Gastroesophageal sphincter (tissue), 4 donors: ENCODE data around the gene CMIP. TPM values are rescaled to one million over a fixed set of nuclear protein-coding genes. Genes with fewer than 3 reads are reported as not detected.
A peak's percentile ranks its signal among the peaks of the same experiment; 100 is the strongest.

Experiments used
- ATAC-seq: fragments of 150-250 bp; one replicate; pipeline ENCODE4 v1.9.1; 2016; ENCODE audit warnings: mild to moderate bottlenecking, moderate library complexity
- H3K27ac ChIP-seq, 4 donors: fragments of 200-600 bp; sonication (generic) in 3 of 4; 1 replicate in 3 of 4; 2 replicates in 1 of 4; pipeline ENCODE4 v1.5.1; 2016 to 2019
- H3K27me3 ChIP-seq: fragments of 200-600 bp; sonication (generic); one replicate; pipeline ENCODE4 v1.5.1; 2019
- H3K36me3 ChIP-seq, 2 donors: fragments of 200-600 bp; sonication (generic); one replicate each; pipeline ENCODE4 v1.5.1; 2019; ENCODE audit warnings: control low read depth in 1 of 2
- H3K4me1 ChIP-seq, 3 donors: fragments of 200-600 bp; sonication (generic); 1 replicate in 2 of 3; 2 replicates in 1 of 3; pipeline ENCODE4 v1.5.1; 2016 to 2019; ENCODE audit warnings: control low read depth in 2 of 3
- H3K4me3 ChIP-seq, 2 donors: fragments of 200-600 bp; sonication (generic); one replicate each; pipeline ENCODE4 v1.5.1; 2019; ENCODE audit warnings: mild to moderate bottlenecking in 1 of 2, moderate library complexity in 1 of 2
- H3K9me3 ChIP-seq, 3 donors: fragments of 200-600 bp; sonication (generic); one replicate each; pipeline ENCODE4 v1.5.1; 2017 to 2019; ENCODE audit warnings: control low read depth in 2 of 3
- CTCF ChIP-seq, 4 experiments: fragments of 200-600 bp in 2 of 4; fragments of 450-650 bp in 2 of 4; sonication (generic) in 1 of 4; IDR thresholded peaks; one replicate each; pipeline ENCODE4 v1.5.1; 2017 to 2019; ENCODE audit warnings: antibody characterized with exemption in 4 of 4, mild to moderate bottlenecking in 2 of 4, moderate library complexity in 2 of 4
- EP300 ChIP-seq: sonication (generic); formaldehyde crosslinking; IDR thresholded peaks from one replicate; pipeline ENCODE4 v1.6.1; 2017; ENCODE audit warnings: antibody characterized with exemption, mild to moderate bottlenecking
- POLR2A ChIP-seq, 2 donors: fragments of 450-650 bp; IDR thresholded peaks; one replicate each; pipeline ENCODE4 v1.6.1; 2017; ENCODE audit warnings: antibody characterized with exemption in 2 of 2, mild to moderate bottlenecking in 2 of 2, moderate library complexity in 1 of 2
- POLR2AphosphoS5 ChIP-seq: sonication (generic); formaldehyde crosslinking; IDR thresholded peaks from one replicate; pipeline ENCODE4 v1.6.1; 2017; ENCODE audit warnings: antibody characterized with exemption
- WGBS, 2 donors: methylation state at CpG; one replicate each; pipeline ENCODE4 v1.1.5; 2018; ENCODE audit warnings: low coverage in 1 of 2; 5-methylcytosine and 5-hydroxymethylcytosine counted together
- total RNA-seq, 4 donors: library from RNA; depleted of rRNA; stranded (reverse); fragments of >200 nt; gene quantifications; one replicate each; pipeline ENCODE4 v1.1.0, GENCODE V29; 2016

The CMIP gene
- total RNA-seq, 4 donors from 2014 or later, result 13.4 to 24.0 (median 19.2) TPM

GRCh38 chr16:81486540-81487061 is 42.0 kb downstream of the CMIP start:
- TF ChIP-seq CTCF (IDR thresholded peaks at IDR 0.05) (no peak), POLR2AphosphoS5 (no peak), POLR2A (IDR thresholded peaks at IDR 0.05) (no peak), EP300 (no peak)
- Histone ChIP-seq H3K4me3 (no peak overlapping the region), H3K27me3 (no peaks in the 10 kb centered on the region), H3K4me1 (peaks cover 0 to 81% (median 9%) of the 10 kb centered on the region in 3 donors), H3K9me3 (no peaks in the 10 kb centered on the region), H3K36me3 (no peaks in the 10 kb centered on the region), H3K27ac (no peak overlapping the region)
- peak; percentile 52 for ATAC-seq
- 60 to 100% methylated on average over 1 to 2 of the region's 22 CpGs for WGBS, 2 donors

- no peaks in the 10 kb centered on the region for H3K27me3 ChIP-seq
- WGBS, 2 donors, result no CpG with 5 or more reads among the region's 14 CpGs
- no peak for TF ChIP-seq POLR2A (IDR thresholded peaks at IDR 0.05)
- no peak for TF ChIP-seq POLR2AphosphoS5
- no peak for TF ChIP-seq EP300
- TF ChIP-seq CTCF (IDR thresholded peaks at IDR 0.05), result no peak
- H3K9me3 ChIP-seq, result no peaks in the 10 kb centered on the region
- no peak for ATAC-seq
- no peaks in the 10 kb centered on the region for H3K36me3 ChIP-seq
- no peak overlapping the region for H3K27ac ChIP-seq
- peaks cover 0 to 81% (median 6%) of the 10 kb centered on the region in 3 donors for H3K4me1 ChIP-seq
- no peak overlapping the region for H3K4me3 ChIP-seq
Observed at GRCh38 chr16:81487301-81487720, 42.7 kb downstream of the CMIP start.

GRCh38 chr16:81488687-81489411 is 44.2 kb downstream of the CMIP start:
- 82% methylated on average over 5 of the region's 7 CpGs; no CpG with 5 or more reads in 1 of the 2 donors for WGBS, 2 donors
- Histone ChIP-seq H3K4me1 (peaks cover 0 to 80% (median 2%) of the 10 kb centered on the region in 3 donors), H3K4me3 (no peak overlapping the region), H3K9me3 (no peaks in the 10 kb centered on the region), H3K27ac (no peak overlapping the region), H3K36me3 (no peaks in the 10 kb centered on the region), H3K27me3 (no peaks in the 10 kb centered on the region)
- ATAC-seq, result no peak
- no peak for TF ChIP-seq EP300
- TF ChIP-seq CTCF (IDR thresholded peaks at IDR 0.05), result no peak

- Histone ChIP-seq H3K4me3 (no peak overlapping the region), H3K4me1 (peaks cover 0 to 82% (median 2%) of the 10 kb centered on the region in 3 donors), H3K9me3 (no peaks in the 10 kb centered on the region), H3K36me3 (no peaks in the 10 kb centered on the region), H3K27me3 (no peaks in the 10 kb centered on the region), H3K27ac (no peak overlapping the region)
- ATAC-seq, result no peak
- TF ChIP-seq POLR2A (IDR thresholded peaks at IDR 0.05) (no peak), POLR2AphosphoS5 (no peak), CTCF (IDR thresholded peaks at IDR 0.05) (no peak), EP300 (no peak)
- 80 to 100% methylated on average over 1 of the region's 12 CpGs for WGBS, 2 donors
Observed at GRCh38 chr16:81489547-81490267, 45.1 kb downstream of the CMIP start.
